Activated CD4-positive, alpha-beta T cell treated with anti-CD3 and anti-CD28 coated beads, Interleukin-2, Interleukin-4, amounts not matched to agents 100 ng/mL and 50 ng/mL, durations not matched to agents 16 hours and 8 hours (primary cell): ENCODE measurements around the gene WDR45B.

Experiments
- DNase-seq: peaks from one replicate; pipeline ENCODE4 v3.0.0-alpha.2; 2020; ENCODE audit warnings: low spot score

WDR45B gene

DNA sequence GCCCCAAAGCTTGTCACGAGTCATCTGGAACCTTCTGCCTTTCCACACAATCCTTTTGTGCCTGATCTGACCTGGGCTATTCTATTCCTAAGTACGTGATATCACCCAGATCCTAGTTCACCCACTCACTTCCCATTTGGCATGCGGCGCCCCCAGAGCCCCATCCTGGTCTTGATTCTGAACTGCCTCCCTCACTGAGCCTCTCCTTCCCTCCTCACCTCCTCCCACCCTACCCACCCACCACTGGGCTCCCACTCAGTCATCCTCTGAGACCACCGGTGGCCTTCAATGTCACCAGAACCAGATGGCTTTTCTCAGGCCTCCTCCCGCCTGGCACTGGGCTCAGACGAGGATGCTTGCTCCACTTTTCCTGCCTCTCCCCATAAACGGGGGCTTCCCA, 18.5 kb downstream of the WDR45B start:
- DNase-seq, result no peak

DNA sequence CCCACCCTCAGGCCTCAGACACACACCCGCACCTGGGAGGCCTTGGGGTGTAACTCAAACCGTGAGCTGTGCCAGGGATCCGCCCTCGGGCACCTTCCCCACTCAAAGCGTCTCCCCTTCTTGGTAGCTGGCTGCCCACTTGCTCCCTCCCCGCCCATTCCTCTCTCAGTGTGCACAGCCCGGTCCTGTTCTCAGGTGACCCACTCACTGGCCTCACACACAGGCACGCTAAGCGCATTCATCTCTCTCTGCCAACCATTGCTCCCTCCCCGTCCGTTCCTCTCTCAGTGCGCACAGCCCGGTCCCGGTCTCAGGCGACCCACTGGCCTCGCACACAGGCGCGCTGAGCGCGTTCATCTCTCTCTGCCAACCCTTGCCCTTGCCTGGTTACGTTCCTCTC, 20.8 kb downstream of the WDR45B start:
- DNase-seq, result no peak

DNA sequence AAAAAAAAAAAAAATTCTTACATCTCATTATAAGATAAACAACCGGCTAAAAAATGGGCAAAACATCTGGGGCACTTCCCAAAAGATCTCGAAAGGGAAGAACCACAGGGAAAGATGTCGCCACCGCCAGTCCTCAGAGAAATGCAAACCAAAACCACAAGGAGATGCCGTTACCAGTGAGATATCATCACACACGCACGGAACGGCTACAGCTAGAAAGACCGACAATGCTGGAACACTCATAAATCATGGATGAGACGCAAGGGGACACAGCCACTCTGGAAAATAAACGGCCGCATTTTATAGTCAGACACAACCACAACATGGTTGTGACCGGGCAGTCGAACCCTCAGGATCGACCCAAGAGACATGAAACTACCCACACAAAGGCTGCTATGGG, 24.5 kb downstream of the WDR45B start:
- DNase-seq, result no peak

DNA sequence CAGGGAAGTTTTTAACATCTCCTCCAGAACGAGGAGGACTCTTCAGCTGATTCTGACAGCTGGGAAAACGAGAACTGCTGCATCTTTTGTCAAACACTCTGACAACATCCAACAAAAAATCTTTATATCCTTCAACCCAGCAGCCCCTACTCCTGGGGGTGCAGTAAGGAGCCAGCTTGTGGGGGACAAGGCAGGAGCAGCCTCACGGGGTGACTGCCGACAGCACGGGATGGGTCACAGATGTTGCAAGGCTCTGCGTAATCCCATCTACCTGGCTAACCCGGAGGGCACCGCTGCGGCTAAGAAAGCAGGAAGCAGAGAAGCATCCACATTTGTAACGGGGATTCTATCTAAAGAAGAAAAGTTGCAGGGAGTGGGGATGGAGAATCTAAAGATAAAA, 28.6 kb downstream of the WDR45B start:
- DNase-seq, result no peak

DNA sequence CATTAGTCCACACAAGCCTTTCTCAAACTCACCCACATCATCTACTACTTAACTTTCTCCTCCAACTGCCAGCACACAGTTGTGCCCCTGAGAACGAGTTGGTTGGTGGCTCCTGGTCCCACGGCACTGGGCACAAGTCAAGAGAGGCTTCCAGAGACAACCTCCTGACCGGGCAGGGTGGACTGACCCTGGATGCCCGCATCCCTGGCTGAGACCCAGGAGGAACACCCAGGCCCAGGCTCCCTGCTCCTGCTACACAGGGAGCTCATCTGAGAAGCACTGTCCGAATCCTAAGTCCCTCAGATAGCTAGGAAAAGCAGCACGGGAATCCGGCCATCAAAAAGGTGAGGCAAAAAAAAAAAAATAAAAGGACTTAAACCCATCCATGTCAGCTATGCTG, 29.0 kb downstream of the WDR45B start:
- no peak for DNase-seq

DNA sequence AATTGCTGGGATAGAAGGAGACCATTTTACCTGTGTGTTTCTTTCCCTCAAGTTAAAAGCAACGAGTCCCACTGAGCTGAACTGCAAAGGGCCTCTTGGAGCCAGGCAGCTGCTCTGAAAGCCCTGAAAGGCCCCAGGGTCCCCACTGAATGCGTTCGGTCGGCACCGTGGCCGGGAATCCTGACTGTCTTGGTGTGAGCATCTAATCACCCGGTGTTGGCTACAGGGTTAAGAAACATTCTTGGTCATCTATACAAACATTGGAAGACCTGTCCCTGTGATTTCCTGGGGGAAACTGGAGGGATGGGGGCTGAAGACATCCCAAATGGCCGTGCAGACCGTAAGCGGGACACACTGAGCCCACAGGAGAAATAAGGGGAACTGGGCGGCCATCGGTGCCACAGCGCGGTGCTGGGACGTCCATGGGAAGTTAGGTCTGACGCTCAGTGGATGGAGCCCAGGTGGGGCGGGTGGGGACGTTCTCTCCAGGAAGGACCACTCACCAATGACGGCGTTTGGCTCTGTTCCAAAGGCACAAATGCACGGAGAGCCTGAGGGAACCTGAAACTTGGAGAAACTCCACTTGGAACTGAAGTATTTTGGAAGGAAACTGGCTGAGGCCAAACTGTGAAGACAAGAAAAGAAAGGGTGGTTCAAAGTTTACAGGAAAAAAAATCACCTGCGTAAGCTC, 32.1 kb downstream of the WDR45B start:
- DNase-seq, result no peak

DNA sequence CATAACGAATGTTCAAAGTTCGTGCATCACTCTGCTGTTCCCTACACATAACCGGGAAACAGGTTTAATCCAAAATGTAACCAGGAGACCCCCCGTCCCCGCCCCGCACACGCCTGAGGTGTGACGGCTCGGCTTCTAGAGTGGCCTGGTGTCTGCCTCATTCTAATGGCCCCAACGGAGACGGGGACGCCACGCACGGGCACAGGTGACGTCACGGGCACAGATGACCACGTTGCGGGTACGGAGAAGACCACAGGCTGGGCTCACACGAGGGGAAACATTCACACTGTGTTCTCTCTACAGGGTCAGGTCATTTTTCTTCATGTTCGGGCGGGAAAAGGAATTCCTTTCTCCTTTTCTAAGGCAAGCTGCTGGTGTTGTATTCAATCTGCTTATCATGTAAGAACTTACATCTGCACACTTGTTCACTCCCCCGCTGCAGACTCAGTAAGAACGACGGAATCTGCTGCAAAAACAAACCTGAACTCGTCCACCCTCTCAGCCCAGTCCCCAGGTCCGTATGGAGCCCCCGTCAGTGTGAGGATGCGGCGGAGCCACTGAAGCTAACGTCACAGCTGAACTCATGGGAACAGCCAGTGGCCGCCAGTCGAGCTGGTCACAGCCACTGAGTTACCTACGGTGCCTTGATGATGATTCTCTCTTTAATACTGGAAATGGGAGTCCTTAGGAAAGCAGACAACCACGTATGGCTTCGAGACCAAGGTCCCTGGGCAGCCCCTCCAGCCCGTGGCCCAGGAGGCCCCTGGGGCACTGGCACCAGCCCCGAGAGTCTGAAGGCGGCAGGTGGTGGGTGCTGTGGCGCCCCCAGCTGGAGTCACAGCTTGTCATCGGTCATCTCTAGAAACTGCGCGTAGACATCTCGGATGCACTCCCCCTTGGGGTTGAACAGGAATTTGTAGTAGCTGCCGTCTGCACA, 32.9 kb downstream of the WDR45B start:
- no peak for DNase-seq

DNA sequence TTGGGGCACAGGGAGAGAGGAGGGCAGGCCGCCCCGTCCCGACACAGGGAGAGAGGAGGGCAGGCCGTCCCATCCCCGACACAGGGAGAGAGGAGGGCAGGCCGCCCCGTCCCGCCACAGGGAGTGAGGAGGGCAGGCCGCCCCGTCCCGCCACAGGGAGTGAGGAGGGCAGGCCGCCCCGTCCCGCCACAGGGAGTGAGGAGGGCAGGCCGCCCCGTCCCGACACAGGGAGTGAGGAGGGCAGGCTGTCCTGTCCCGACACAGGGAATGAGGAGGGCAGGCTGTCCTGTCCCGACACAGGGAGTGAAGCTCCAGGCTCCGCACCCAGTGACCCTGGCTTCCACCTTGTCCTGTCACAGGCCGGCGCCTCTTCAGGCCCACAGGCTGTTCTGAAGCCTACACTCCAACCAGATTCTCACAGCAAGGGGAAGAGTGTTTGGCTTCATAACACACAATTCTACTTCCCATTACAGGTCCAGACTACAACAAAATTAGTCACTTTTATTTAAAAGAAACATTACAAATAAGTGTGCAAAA, 34.1 kb downstream of the WDR45B start:
- DNase-seq, result no peak

DNA sequence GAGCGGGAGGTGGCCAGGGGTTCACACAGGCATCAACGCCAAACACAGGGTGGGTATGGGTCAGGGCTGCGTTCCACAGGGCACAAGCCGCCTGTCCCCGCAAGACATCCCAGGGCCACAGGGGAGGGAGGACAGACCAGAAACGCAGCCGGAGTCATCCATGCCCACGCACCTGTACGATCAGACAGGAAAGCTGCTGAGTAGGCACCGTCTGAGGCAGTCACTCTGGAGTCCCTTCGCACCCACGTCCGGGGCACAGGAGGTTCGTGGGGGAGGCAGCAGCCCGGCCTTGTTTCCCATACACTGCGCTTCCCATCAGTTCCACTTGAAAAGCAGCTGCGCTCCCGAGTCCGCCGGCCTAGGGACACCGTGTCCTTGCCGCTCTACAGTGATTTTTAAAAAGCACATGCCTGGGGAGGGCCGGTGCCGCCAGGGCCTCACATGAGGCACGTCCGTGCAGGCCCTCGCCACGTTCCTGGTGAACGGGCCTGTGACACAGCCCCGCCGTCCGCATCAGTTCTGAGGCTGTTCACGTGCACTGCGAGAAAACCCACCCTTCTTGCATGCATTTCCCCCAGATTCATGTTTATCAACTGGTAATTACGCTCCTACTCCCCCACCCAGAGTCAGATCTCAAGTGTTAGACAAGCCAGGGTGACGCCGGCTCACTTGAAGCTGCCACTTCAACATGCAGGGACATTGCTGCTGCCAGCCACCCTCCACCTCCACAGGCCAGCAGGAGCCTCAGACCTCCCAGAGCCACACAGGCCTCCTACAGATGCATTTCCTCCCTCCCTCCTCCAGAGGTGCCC, 34.8 kb downstream of the WDR45B start:
- no peak for DNase-seq

DNA sequence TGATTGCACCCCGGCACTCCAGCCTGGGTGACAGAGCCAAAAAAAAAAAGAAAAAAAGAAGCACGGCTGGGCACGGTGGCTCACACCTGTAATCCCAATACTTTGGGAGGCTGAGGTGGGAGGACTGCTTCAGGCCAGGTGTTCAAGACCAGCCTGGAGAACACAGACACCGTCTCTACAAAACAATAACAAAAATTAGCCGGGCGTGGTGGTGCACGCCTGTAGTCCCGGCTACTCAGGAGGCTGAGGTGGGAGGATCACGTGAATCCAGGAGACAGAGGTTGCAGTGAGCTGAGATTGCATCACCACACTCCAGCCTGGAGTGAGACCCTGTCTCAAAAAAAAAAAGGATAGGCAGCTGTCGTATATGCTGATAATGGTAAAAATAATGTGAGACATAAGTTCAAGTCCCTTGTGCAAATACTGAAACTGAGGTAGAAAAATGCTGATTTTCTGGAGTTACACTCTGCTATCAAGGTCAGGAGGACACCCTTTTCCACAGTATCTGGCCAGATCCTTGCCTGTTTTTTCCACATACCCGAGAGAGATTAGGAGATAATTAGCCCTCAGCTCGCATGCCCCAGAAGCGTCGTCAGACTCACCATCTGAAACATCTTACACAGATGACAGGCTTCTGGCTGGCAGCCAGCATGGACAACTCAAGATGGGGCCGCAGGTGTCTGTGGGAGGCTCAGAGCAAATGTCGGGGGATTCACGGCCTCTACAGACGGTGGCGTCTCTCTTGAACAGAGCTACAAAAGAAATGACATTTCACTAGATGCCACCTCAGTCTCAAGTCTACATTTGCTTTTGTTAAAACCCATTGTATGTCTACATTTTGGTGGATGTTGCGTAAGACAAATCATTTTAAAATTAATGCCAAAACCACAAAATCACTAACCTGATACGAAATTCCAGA, 36.8 kb downstream of the WDR45B start:
- no peak for DNase-seq

DNA sequence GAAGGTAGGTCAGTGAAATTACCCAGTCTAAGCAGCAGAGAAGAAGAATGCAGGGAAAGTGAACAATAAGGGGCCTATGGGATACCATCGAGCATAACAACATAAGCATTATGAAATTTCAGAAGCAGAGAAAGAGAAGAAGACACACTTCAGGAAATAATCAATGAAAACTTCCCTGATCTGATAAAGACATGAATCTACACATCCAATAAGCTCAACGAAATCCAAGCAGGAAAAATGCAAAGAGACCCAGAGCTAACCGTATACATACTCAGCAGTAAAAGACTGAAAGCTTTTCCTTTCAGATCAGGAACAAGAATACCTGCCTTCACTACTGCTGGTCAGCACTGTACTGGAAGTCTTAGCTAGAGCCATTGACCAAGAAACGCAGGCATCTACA, 38.6 kb downstream of the WDR45B start:
- DNase-seq, result no peak

DNA sequence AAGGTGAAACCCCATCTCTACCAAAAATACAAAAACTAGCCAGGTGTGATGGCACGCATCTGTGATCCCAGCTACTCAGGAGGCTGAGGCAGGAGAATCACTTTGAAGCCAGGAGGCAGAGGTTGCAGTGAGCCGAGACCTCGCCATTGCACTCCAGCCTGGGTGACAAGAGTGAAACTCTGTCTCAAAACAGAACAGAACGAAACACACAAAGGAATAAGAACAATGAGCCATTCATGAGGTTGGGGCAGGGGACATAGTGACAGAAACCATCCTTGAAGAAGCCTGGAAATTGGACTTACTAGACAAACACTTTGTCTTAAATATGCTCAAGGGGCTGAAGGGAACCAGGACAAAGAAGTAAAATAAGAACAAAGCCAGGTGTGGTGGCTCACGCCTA, 39.4 kb downstream of the WDR45B start:
- DNase-seq, result no peak

DNA sequence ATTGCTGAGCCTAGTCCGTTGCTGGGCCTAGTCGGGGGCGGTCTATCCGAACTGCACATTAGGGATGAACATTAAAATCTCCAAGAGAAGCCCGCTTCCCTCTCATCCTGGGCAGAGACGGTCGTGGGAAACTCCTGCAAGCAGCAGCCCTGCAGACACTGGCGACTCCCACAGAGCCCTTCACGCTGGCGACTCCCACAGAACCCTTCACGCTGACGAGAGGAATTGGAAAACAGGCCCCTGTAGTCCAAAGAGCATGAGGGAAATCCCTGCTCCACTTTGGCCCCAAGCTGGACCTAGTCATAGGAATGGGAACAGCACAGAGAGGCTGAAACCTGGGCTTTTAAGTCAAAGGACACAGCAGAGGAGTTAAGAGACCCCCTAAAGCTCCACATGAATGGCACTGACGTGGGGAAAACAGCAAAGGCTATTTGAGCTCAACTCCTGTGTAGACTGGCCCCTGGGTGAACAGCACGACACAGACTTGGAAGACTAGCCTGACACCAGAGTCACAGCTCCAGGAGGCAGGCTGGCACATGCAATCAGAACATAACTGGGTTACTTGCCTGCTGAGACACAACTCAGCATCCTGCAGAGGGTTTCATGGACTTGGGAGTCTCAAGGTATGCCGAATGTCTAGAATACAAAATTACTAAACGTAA, 42.2 kb downstream of the WDR45B start:
- DNase-seq, result no peak

DNA sequence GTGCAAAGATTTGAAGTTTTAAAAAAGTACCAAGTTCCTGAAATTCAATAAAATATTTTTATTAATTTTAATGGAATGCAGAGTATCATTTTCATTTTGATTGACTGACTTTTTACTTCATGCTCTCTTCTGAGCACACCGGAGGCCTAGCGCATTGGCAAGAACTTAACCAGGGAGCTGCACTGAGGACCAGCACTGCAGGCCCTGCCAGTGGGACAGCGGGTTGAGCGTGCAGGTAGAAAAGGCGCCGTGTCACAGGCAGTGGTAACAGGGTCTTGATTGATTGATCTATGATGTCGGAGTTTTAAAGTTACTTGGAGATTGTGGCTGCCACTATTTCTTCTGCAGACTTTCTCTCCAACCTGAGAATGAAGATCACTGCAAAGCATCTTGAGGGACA, 43.7 kb downstream of the WDR45B start:
- DNase-seq, result no peak

DNA sequence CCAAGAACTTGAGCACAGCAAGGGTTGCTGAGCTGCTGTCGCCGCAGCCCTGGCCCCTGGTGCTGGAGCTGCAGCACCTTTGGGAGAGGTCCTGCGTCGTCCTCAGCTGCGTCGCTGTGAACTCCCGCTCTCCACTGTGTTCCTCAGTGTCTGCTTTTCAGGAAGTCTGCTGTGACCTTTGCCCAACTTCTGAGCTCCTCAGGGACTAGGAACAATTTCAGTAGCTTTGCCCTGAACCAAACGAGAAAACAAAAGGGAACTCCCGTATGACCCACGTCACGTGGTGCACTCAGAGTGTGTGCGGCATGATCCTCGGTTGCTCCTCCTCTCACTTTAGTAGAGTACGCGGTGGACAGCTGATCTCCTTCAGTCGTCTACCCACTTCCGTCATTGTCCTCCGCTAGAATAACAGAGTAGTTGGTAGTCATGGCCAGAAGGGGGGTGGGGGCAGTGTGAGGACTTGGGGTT, 44.2 kb downstream of the WDR45B start:
- DNase-seq, result no peak

DNA sequence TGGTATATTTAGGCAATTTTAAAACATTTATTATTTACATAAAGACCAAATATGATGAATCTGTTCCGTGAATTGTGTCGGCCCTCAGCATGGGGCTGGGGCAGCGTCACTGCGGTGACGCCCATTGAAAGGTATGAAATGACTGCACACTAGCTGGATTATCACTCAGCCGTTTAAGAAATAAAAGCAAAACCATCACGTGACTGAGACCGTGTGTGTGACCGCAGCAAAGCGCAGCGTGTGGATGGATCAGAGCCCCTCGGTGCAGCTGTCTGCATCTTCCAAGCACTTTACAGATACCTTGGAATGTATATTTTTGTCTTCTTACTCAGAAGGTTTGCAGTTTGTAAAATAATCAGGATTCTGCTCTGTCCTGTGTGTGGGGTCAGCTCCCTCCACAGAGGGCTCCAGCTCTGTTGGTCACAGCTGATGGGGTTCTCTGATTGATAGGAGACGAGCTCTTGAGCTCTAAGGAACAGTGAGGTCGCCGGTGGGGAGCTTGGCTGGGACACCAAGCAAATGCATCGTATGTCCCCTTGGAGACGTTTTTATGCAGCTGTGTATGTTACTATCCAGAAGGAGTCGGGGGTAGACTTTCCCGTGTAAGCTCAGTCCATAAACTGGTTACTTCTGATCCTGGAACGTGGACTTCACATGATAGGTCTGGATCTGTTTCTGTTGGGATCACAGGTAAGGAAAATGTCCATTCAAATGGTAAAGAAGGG, 45.1 kb downstream of the WDR45B start:
- DNase-seq, result peak; percentile 16

DNA sequence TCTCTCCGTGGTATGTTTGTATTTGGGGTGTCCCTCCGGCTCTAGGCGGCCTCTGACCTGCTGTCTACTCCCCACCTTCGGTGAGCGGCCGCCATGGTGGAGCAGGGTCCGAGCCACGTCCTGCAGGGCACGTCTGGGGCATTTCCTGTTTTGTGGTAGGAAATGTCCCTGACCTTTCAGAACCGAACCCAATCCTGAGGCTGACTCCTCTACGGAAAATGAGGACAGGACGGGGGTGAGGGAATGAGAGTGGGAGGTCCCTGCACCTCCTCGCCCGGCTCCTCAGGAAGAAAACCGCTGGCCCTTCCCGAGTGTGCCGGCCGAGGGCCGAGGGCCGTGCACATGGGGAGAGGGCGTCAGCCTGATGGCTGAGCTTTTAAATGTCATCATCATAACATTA, 45.8 kb downstream of the WDR45B start:
- no peak for DNase-seq

DNA sequence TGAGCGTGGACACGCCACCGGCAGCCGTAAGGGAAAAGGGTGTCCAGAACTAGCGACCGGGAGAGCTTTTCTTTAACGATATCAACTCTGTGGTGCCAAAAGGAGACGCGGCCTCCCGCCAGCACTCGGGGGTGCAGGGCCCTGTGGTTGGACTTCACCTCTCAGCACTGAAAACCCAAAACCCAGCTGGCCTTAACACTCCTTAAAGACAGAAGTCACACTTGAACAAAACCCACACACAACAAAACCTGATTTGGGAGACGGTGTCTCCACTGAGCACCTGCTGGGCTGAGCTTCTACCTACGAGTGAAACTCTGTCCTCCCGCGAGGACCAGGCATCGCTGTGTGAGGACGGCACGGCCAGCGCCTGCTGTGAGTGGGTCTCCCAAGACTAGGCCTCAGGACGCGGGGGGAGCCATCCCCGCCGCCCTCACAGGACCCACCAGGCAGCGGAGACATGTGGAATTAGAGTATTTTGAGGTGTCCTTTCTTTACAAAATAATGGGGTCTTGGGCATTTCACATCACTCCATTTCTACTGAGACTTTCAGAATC, 46.7 kb downstream of the WDR45B start:
- DNase-seq, result no peak

DNA sequence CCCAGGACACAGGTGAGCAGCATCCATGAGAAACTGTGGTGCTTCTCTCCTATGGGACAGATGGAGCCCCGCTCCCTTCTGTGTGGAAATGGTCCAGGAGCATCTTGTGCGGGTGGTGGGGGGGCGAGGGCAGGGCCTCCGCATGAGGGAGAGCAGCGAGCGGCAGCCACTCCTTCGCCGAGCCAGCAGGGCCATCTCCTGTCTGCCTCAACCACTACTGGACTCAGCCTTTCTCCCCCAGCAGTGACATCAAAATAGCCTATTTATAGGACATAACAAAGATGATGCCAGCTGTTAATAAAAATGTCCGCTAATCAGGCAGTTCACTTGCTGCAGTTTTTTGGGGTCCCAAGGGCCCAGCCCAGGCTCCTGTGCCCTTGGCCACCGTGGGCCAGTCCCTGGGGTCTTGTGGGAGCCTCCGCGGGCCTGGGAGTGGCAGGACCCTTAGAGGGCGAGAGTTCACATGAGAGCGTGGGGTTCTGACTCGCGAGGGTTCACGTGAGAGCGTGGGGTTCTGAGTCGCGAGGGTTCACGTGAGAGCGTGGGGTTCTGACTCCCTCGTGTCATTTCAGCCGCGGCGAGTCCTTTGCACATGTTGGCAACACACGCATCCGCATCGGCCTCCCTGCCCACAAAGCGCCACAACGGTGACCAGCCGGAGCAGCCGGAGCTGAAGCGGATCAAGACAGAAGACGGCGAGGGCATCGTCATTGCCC, 47.4 kb downstream of the WDR45B start:
- no peak for DNase-seq
